Measurements from ENCODE around the gene FXYD6.
"Not testable (repeated sequence)": the region's sequence is repeated elsewhere in the genome, so short reads cannot be mapped to it uniquely, and the experiment has no call there.

The FXYD6 gene

DNA sequence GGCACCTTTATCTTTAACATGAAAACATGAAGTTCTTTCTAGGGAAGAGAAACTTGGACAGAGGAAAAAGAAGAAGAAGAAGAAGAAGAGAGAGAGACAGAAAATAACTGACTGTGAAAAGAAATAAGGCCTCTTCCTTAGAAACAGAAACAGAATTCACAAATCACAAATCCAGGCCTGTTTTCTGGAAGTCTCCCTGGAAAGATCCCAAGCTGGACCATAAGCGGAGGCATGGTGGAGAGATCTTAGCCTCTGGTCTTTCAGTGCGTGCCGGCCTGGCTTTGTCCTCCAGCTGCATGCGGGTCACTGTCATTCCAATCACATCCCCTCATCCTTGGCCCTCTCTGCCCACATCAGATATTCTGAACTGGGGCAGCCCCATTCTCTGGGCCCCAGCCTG is 6.9 kb downstream of the FXYD6 start:
- no peak for DNase-seq (ENCODE audit: low spot score)

DNA sequence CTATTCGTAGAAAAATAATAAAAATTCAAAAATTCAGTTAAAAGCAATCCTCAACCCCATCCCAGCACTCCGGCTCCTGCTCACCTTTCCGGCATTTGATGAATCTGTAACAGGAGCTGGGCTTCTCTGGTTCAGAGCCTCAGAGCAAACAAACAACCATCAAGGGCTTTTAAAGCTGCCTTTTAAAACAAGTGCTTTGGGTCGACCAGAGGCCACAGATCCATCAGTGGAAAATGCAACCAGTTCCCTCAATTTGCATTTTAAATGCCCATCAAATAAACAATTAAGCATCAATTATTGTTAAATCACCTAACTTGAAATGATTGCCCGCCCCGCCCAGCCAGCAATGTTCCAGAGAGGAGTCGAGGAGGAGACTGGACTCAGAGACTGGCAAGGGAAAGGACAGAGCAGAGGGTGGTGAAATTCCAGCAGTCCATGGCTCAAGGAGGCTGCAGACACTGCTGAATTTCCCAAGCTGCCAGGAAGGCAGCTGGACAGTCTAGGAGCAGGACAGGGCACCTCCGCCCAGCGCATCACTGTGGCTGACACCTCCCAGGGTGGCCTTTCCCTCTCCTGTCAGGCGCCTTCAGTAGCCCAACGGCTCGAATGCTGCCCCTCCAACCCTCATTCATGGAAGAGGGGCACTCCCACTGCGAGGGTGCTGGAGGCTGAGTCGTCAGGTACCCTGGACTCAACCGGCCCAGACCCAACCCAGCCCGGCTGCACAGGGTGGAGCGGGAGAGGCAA is 7.5 kb downstream of the FXYD6 start:
- no peak for DNase-seq (ENCODE audit: low spot score)

DNA sequence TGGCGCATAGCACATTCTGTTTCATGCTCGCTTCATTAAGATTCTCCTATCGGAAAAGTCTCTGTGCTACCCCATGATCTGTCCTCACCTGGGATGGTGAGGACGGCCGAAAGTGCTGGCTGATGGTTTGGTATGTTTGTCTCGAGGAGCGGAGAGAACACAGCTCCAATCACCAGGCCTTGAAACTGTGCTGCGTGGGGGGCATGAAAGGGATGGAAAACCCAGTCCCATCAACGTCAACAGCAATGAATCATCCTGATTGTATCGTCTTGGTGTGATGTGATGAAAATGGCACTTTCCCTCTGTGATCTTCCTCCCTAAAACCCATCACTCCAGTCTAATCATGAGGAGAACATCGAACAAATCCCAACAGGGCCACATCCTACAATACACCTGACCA is 8.4 kb downstream of the FXYD6 start:
- DNase-seq (ENCODE audit: low spot score), result no peak

- DNase-seq (ENCODE audit: low spot score), result no peak
Observed at GRCh38 chr11:117866526-117866925, 9.9 kb downstream of the FXYD6 start.

GRCh38 chr11:117865546-117865945 is 10.9 kb downstream of the FXYD6 start:
- DNase-seq (ENCODE audit: low spot score), result not testable (repeated sequence)

GRCh38 chr11:117863383-117863782 is 13.1 kb downstream of the FXYD6 start:
- DNase-seq (ENCODE audit: low spot score), result no peak

DNA sequence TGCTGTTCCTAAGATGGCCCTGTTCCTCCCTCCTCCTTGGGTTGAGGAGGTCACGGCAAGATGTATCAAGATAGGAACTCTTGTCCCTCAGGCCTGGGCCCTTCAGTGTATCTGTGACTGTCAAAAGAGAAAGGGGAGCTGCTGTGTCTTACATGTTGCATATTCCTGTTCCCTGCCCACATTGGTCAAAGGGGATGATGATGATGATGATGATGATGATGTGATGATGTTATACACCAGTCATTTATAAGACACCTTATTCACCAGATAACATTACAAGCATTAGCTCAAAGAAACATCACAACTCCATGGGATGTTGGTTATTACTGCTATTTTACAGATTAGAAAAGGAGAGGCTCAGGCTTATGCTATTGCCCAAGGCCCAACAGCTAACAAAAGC is 13.7 kb downstream of the FXYD6 start:
- DNase-seq (ENCODE audit: low spot score), result no peak

- no peak for DNase-seq (ENCODE audit: low spot score)
Observed at GRCh38 chr11:117862019-117862725, 14.3 kb downstream of the FXYD6 start.

DNA sequence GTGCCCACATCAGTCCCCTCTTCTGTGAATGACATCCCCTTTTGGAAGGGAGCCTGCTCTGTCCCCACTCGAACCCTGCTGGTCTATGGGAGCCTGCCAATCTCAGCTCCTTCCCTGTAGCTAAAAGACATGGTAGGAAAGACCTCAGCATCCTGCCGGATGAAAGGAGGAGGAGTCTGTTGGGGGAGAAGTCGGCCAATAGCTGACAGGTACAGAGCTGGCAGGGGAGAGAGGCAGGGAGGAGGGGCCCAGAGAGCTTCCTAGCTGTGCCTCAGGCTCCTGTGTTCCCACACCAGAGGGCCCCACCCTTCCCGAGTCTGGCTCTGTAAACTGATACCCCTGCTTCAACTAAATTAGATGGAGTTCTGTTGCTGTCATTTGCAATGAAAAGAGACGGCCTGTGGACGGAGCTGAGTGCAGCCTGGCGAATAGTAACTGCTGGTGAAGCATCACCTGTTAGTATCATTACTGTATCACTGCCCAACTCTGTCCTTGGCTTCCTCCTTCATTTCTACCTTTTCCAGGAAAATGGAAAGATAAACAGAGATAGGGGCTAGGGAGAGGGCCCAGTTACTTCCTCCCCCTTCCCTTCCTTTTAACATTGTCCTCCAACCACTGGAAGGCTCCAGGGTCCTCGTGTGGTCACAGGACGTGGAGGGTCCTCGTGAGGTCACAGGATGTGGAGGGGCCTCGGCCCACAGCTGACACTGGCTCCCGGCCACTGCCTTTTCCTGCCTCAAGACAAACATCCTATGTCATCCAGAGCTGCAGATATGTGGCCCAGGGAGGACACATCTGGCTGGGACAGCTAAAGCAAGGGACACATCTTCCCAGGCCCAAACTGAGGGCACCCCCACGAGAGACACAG is 15.1 kb downstream of the FXYD6 start:
- no peak for DNase-seq (ENCODE audit: low spot score)

DNA sequence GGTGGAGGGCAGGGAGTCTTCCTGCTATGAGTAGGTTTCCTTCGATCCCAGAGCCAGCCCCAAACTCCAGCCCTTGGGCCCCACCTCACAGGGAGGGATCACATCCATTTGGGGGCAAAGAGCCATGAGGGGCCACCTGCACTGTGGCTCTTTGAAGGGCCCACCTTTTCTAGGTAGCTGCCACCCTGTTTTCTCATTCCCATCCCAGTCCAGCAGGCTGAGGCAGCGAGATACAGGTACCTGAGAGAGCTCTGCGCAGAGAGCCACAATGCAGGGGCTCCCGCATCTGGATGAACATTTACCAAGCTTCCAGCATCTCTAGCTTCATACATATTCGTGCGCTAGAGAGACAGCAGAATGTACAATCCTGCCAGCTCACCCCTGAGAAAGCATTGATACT is 16.3 kb downstream of the FXYD6 start:
- no peak for DNase-seq (ENCODE audit: low spot score)

GRCh38 chr11:117859488-117860112 is 16.9 kb downstream of the FXYD6 start:
- no peak for DNase-seq (ENCODE audit: low spot score)

DNA sequence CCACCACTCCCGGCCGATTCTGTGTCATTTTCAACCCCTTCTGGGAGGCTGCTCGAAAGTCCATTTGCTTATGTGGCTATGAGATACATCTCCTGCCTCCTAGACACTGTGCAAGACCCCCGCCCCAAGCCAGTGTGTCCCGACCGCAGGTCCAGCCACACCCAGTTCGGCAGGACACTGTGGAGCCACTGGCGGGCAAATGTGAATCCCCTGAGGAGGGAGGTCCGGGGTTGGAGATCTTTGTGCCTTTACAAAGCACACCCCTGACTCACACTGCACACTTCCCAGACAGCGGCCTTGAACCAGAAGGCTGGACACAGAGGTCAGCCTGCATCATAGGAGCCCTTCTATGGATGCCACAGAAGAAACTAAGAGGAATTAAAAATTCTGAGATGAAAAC is 17.4 kb downstream of the FXYD6 start:
- no peak for DNase-seq (ENCODE audit: low spot score)

DNA sequence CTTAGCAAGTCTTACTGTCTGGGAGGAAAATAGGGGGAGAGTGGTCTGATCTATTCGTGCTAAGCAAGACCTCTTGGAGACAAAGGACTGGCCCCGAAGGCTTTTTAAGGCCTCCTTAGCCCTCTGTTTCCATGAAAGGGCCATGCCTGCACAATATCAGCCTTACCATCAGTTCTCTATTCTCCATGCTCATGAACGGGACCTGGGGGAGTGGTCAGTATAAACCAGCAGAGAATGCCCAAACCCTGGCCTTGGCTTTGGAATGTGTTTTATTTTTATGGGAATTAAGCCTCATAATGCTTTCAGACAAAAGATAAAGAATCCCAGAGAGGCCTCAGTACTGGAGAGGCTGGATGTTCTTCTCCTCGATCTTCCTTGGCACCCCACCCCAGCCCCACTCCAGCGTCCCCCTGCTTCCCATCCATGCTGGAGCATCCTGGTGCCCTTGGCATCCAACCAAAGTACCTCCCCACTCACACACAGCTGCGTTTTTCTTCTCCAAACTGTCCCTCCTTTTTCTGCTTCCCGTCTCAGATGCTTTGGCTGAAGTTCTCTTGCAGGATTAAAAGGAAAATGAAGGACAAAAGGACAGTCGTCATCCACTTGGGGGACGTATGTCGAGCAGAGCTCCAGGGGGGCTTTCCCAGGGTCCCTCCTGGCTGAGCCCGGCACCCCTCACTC is 18.6 kb downstream of the FXYD6 start:
- DNase-seq (ENCODE audit: low spot score), result no peak

- no peak for DNase-seq (ENCODE audit: low spot score)
Observed at GRCh38 chr11:117855912-117856651, 20.4 kb downstream of the FXYD6 start.

DNA sequence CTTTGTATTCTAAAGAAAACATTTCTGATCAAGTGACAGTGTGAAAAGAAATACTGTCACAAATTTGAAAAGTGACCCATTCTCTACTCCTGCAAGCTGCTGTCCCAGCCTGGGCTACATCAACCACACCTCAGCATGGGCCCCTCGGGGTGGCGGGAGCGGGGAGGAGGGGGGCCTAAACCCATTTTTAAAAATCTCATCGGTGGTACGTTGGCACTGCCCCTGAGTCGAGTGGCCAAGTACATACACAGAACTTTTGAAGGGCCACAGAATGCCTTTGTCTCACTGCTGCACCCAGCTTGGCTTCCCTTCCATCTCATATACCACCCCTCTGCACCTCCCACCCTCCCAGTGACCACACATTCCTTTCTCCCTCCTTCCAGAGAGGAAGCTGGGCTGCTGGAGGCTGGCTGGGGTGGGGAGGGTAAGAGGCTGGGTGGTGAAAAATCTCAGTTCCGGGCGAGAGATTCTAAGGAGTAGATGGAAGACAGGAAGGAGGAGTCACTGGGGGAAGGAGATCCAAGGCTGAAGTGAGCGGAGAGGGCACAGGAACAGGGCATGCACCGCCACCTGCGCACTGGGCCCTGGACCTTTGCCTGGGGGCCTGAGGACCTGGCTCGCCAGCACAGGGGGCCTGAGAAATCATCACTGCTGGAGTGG is 21.1 kb downstream of the FXYD6 start:
- DNase-seq (ENCODE audit: low spot score), result no peak

GRCh38 chr11:117852309-117852708 is 24.1 kb downstream of the FXYD6 start:
- no peak for DNase-seq (ENCODE audit: low spot score)

DNA sequence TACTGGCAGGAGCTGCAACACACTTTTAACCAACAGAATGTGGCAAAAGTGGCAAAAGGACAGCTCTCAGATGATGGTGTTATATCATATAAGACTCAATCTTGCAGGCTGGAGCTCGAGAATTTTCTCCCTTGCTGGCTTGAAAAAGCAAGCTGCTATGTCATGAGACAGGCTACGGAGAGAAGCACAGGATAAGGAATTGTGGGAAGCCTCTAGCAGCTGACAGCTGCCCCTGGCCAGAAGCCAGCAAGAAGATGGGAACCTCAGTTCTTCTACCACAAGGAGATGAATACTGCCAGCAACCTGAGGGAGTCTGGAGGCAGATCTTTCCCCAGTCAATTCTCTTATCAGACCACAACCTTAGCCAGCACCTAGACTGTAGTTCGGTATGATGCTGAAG is 24.6 kb downstream of the FXYD6 start:
- no peak for DNase-seq (ENCODE audit: low spot score)

GRCh38 chr11:117851106-117851505 is 25.4 kb downstream of the FXYD6 start:
- DNase-seq (ENCODE audit: low spot score), result no peak

DNA sequence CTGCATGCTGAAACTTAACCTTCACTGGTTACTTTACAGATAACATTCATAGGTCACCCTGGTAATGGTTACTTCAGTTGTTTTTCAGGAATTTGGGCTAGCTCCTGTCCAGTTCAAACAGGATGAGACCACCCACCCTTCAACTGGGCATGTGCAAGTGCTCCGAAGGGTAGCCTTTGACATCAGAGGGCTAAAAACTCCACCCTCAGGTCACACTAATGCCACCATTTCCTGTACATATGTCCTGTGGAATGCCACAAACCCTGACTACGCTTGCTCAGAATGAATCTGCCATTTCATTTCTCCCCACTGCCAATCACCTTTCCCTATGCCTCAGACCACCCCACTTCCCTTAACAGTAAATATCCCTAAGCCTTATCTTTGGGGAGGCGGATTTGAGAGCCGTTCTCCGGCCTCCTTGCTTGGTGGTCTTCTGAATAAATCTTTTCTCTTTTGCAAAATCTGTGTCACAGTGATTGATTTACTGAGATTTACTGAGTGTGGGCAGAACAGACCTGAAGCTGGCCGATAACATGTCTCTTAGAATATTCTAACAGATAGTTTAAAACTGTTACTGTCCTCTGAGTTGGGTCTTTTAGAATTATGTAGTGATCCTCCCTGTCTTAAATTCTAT is 26.6 kb downstream of the FXYD6 start:
- DNase-seq (ENCODE audit: low spot score), result no peak
